MCF 10A (cell line): Measurements from ENCODE around the gene MMAA. TPM values are rescaled to one million over a fixed set of nuclear protein-coding genes. Genes with fewer than 3 reads are reported as not detected.

ENCODE experiments used
- BruUV-seq: library from RNA; stranded (reverse); fragments of 400-500 nt; replicated peaks from 2 replicates; lab custom pipeline; 2021; lab: Mats Ljungman, UMichigan
- CTCF ChIA-PET: fragments of 300-600 bp; sonication (Branson Sonifier 250); formaldehyde crosslinking; extraction: SDS; loops from one replicate; lab custom pipeline; 2021; ENCODE audit warnings: antibody characterized with exemption, inconsistent platforms; lab: Yijun Ruan, JAX
- POLR2A ChIA-PET: fragments of 300-600, 350-650 bp; sonication (Branson Sonifier 250); formaldehyde crosslinking; extraction: SDS; loops from one replicate; lab custom pipeline; 2020; ENCODE audit warnings: antibody characterized with exemption, inconsistent platforms; lab: Yijun Ruan, JAX
- DNase-seq: peaks from one replicate; pipeline ENCODE4 v3.0.0-alpha.2; 2018; ENCODE audit not compliant: unreplicated experiment
- H3K27ac Mint-ChIP-seq: one replicate; pipeline ENCODE4 v1.8.0; 2022; ENCODE audit warnings: mild to moderate bottlenecking, low read depth, mixed read lengths; ENCODE audit not compliant: unreplicated experiment
- H3K27me3 Mint-ChIP-seq: one replicate; pipeline ENCODE4 v1.8.0; 2022; ENCODE audit warnings: mixed read lengths; ENCODE audit not compliant: insufficient read depth, unreplicated experiment
- H3K36me3 Mint-ChIP-seq: one replicate; pipeline ENCODE4 v1.8.0; 2022; ENCODE audit warnings: mild to moderate bottlenecking, moderate library complexity, mixed read lengths; ENCODE audit not compliant: insufficient read depth, unreplicated experiment
- H3K4me1 Mint-ChIP-seq: one replicate; pipeline ENCODE4 v1.8.0; 2022; ENCODE audit warnings: mixed read lengths; ENCODE audit not compliant: insufficient read depth, unreplicated experiment
- H3K4me3 Mint-ChIP-seq: one replicate; pipeline ENCODE4 v1.8.0; 2022; ENCODE audit warnings: mild to moderate bottlenecking, moderate library complexity, mixed read lengths; ENCODE audit not compliant: unreplicated experiment
- H3K9me3 Mint-ChIP-seq: one replicate; pipeline ENCODE4 v1.8.0; 2022; ENCODE audit warnings: mixed read lengths; ENCODE audit not compliant: unreplicated experiment
- intact Hi-C: fragments of 100-400 bp; cut with micrococcal nuclease; formaldehyde crosslinking; loops from 2 replicates; pipeline ENCODE4 v1.14.1; 2022
- total RNA-seq: library from RNA; stranded (reverse); gene quantifications from 2 replicates; pipeline ENCODE4 v1.2.3, GENCODE V29; 2022
- TF ChIP-seq, protein P1 (sequence below): fragments of 200-600 bp; IDR thresholded peaks from one replicate; pipeline ENCODE4 v1.8.0; 2022; ENCODE audit warnings: antibody characterized with exemption, mild to moderate bottlenecking; ENCODE audit not compliant: unreplicated experiment

Gene MMAA
- total RNA-seq, 1 experiment from 2014 or later, result 9.7 TPM

DNA sequence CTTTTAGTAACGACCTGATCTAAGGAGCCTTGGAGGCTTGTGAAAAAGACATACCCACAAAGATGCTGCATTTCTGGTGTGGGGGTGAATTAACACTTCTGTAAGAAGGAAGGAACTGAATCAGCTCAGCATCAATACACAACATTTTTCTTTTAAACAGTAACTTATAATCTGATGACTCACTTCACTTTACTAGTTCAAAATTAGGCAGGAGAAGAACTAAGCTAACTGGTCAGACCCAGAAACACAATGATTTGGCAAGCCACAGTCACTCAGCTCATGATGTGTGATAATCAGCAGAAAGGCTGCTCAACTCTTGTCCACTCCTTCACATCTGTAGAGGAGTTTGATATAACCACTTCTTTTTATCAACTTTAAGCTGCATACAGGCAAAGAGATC, 4.6 kb downstream of the MMAA start:
- intact Hi-C loops, result no loop called here
- no peak for DNase-seq
- CTCF ChIA-PET, result interaction anchor here (0.7 to 1.4 kb wide), 3 partner anchors 29 to 112 kb away, joined by 3 to 4 read pairs (median 3); no protein-coding TSS in a partner anchor
- peaks cover 9% of the 10 kb centered on the region for H3K4me1 Mint-ChIP-seq
- no peak overlapping the region for H3K27ac Mint-ChIP-seq
- H3K27me3 Mint-ChIP-seq, result no peaks in the 10 kb centered on the region
- TF ChIP-seq, protein P1, sequence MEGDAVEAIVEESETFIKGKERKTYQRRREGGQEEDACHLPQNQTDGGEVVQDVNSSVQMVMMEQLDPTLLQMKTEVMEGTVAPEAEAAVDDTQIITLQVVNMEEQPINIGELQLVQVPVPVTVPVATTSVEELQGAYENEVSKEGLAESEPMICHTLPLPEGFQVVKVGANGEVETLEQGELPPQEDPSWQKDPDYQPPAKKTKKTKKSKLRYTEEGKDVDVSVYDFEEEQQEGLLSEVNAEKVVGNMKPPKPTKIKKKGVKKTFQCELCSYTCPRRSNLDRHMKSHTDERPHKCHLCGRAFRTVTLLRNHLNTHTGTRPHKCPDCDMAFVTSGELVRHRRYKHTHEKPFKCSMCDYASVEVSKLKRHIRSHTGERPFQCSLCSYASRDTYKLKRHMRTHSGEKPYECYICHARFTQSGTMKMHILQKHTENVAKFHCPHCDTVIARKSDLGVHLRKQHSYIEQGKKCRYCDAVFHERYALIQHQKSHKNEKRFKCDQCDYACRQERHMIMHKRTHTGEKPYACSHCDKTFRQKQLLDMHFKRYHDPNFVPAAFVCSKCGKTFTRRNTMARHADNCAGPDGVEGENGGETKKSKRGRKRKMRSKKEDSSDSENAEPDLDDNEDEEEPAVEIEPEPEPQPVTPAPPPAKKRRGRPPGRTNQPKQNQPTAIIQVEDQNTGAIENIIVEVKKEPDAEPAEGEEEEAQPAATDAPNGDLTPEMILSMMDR, result no peak
- no peaks in the 10 kb centered on the region for H3K9me3 Mint-ChIP-seq
- no TSS peak for BruUV-seq
- H3K36me3 Mint-ChIP-seq, result peaks cover 9% of the 10 kb centered on the region
- H3K4me3 Mint-ChIP-seq, result no peak overlapping the region
- POLR2A ChIA-PET, result interaction anchor here (0.6 to 2.0 kb wide), 3 partner anchors 9 to 509 kb away, joined by 3 to 9 read pairs (median 4); no protein-coding TSS in a partner anchor

DNA sequence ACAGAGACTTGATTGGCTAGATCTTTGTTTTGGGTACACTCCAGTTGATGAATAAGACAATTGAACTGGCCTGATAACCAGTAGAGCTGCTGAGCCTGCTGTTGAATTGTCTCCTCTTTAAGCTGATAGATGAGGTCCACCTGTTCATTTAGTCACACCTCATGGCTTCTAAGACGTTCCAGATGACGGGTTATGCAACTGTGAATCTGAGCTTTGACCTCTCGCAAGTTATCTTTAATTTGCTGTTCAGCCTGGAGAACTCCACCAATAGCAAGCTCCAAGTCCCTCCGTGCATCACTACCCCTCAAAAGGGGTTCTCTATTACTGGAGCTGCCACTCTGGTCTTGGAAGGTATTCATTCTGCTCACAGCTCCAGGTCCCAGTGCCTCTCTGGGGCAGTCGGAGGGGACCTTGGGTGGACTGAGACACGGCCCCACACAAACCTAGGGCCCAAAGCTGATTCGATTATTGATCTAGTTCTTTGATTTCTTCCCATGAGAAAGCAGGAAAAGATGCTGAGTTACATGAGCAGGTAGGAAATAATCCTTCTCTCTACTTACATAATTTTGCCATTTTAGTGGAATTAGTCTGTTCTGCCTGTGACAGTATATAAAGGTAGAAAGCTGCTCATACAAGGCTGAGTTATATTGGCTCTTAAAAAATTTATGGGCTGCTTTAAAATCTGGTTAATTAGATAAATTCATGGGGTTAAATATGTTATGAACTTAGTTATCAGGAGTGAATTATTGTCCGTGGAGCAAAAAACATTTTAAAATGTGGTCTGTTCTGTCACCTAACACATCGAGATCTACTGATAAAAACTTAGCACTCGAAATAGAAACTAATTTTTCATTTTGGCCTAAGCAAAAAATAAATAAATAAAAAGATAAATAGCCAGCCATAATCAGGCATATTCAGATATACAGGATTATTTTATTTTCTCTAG, 6.8 kb downstream of the MMAA start:
- no peak overlapping the region for H3K4me3 Mint-ChIP-seq
- intact Hi-C loops, result no loop called here
- H3K4me1 Mint-ChIP-seq, result peaks cover 2% of the 10 kb centered on the region
- ChIA-PET CTCF (interaction anchor here (0.7 to 1.1 kb wide), 2 partner anchors 10 to 221 kb away, joined by 3 read pairs; no protein-coding TSS in a partner anchor), POLR2A (interaction anchor here (0.5 to 1.0 kb wide), 2 partner anchors 7 to 528 kb away, joined by 4 read pairs; partner anchors contain the start of genes ABCE1 and ANAPC10)
- H3K27ac Mint-ChIP-seq, result no peak overlapping the region
- no peaks in the 10 kb centered on the region for H3K9me3 Mint-ChIP-seq
- TF ChIP-seq, protein P1, result no peak
- no peaks in the 10 kb centered on the region for H3K36me3 Mint-ChIP-seq
- no peak for DNase-seq
- H3K27me3 Mint-ChIP-seq, result no peaks in the 10 kb centered on the region
- no TSS peak for BruUV-seq

DNA sequence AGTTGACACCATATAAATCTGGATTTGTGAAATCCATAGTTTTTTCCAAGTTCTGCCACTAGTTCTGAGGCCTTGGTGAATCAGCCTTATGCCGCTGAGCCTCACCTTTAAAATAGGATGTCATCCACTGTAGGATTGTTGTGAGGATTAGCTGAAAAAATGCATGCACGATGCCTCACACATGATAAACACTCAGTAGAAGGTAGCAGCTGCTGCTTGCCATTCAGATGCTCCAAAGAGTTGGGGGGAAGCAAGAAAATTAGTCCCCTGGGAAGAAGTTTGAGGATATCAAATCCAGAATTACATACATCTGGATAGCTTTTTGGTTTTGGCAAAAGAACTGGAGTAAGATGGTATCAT, 7.4 kb downstream of the MMAA start:
- Mint-ChIP-seq H3K9me3 (no peaks in the 10 kb centered on the region), H3K27ac (no peak overlapping the region), H3K36me3 (no peaks in the 10 kb centered on the region), H3K4me1 (no peaks in the 10 kb centered on the region), H3K4me3 (no peak overlapping the region), H3K27me3 (no peaks in the 10 kb centered on the region)
- no peak for DNase-seq
- BruUV-seq, result no TSS peak
- ChIA-PET POLR2A (interaction anchor here (0.5 to 1.0 kb wide), 2 partner anchors 8 to 529 kb away, joined by 4 read pairs; partner anchors contain the start of genes ABCE1 and ANAPC10), CTCF (interaction anchor here (0.7 kb wide), 1 partner anchor 221 kb away, joined by 3 read pairs; no protein-coding TSS in a partner anchor)
- intact Hi-C loops, result no loop called here
- TF ChIP-seq, protein P1, result no peak

DNA sequence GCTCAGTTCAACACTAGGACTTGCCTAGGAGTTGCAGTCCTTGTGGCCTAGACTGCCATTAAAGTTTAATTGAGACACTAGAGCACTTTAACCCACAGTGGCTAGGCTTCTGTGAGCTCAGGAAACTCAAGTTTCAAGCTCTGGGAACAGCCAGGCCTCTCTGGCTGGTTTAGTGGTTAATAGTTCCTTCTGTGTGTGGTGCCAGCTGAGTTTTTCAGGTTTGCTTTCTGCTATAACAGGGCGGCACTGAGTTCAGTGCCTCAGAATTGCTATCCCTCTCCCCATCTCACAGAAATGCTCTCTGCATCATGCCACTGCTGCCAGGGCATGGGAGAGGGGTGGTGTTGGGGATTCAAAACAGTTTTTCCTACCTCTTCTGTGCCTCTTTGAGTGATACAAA, 15.9 kb downstream of the MMAA start:
- TF ChIP-seq, protein P1, result no peak
- intact Hi-C loops, result no loop called here
- POLR2A ChIA-PET, result interaction anchor here (0.6 kb wide), 1 partner anchor 48 kb away, joined by 3 read pairs; no protein-coding TSS in a partner anchor
- H3K27ac Mint-ChIP-seq, result no peak overlapping the region
- H3K4me1 Mint-ChIP-seq, result no peaks in the 10 kb centered on the region
- CTCF ChIA-PET, result interaction anchor here (0.6 to 0.9 kb wide), 3 partner anchors 18 to 57 kb away, joined by 3 to 4 read pairs (median 3); no protein-coding TSS in a partner anchor
- no peak for DNase-seq
- peaks cover 12% of the 10 kb centered on the region for H3K36me3 Mint-ChIP-seq
- no peaks in the 10 kb centered on the region for H3K9me3 Mint-ChIP-seq
- H3K4me3 Mint-ChIP-seq, result no peak overlapping the region
- BruUV-seq, result no TSS peak
- H3K27me3 Mint-ChIP-seq, result no peaks in the 10 kb centered on the region
